ENCODE measurements around the gene PCOLCE2.
"Not testable (repeated sequence)": the region's sequence is repeated elsewhere in the genome, so short reads cannot be mapped to it uniquely, and the experiment has no call there.

The PCOLCE2 gene

GRCh38 chr3:142898346-142899213 lies 9.7 kb upstream of the PCOLCE2 start:
- no peak for DNase-seq (ENCODE audit: low spot score)

DNA sequence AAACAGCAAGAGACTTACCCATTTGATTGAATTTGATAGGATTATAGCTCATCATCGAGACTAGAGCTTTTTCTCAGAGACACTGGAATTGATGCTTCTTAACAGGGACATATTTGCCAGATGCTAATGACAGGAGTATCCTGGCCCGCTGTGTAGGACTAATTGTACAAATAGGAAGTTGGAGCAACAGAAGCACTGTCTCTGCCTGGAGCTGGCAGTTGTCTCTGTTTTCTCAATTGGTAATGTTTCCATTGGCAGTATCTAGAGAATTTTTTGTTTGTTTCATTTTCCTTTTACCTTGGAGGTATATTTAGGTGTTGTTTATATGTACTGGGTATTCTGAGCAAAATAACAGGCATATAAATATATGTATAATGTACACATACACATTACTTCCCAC lies 8.9 kb upstream of the PCOLCE2 start:
- no peak for DNase-seq (ENCODE audit: low spot score)

DNA sequence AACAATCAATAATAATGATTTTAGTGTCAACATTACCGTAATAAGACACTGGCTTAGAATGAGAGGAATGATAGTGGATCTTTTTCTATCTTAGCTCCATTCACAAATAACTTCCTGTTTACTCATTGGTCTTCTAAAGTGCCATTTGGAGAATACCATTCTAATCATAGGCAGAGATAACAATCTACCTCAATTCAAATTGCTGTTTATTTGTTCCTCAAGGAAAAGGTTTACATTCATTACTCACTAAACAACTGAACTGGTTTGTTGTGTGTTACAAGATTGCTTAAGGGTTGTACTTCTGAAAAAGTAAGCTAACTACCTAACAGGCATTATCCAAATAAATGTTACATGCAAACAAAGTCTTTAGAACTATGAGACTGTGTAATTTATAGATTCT lies 8.1 kb upstream of the PCOLCE2 start:
- no peak for DNase-seq (ENCODE audit: low spot score)

DNA sequence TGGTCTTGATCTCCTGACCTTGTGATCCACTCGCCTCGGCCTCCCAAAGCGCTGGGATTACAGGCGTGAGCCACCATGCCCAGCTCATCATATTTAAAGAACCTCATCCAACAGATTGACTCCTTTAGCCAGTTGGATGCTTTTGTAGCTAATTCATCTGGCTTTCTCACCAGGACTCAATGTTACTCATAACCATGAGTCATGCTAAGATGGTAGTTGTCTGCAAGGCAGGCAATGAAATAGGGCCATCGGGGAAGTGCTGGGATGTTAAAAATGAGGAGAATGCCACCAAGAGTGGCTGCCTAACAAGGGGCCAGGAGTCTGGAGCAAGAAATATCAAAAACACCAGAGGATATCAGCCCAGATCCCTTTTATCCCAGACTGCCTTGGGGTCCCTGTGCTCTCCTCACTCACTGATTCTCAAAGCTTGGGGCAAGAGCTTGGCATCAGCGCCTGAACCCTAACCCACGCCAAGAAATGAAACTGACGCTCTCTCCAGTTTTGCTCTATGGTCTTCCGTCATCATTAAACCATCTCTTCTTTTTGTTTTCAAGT lies 7.4 kb upstream of the PCOLCE2 start:
- no peak for DNase-seq (ENCODE audit: low spot score)

DNA sequence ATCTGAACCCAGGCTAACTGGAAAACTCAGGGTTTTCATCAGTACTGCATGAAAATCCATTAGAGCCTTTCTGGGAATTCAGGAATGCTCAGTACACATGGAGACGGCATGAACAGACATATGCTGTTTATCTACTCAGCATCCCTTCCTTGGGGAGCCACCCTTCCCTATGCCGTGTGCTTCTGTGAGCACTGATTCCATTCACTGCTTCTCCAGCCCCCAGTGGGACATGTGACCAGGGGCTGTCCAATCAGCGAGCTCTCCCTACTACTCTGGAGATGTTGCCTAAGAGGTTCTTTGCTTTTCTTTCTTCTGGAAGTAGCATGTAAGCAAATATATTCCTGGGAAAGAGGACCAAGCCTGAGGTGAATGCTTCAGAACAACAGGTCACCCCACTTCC lies 5.6 kb upstream of the PCOLCE2 start:
- DNase-seq (ENCODE audit: low spot score) = no peak

GRCh38 chr3:142892714-142893113 lies 3.8 kb upstream of the PCOLCE2 start:
- DNase-seq (ENCODE audit: low spot score) = no peak

DNA sequence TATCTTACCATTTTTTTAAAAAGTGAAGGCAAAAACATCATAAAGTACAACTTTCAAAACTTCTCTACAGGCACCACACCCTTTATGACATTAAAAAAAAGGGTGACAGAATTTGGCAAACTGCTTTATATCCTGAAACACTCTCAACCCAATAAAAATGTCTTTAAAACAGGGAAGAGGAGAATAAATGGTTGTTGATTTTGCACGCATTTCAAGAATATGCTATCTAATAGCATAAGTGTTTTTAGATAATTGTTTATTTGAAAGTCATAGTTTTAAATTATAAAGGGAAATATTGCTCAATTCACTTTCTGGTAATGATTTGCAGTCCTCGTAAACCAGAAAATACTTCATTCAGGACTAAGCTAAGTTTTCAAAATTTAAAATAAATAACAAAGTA lies 1.7 kb upstream of the PCOLCE2 start:
- no peak for DNase-seq (ENCODE audit: low spot score)

- DNase-seq (ENCODE audit: low spot score) = no peak
Measured at GRCh38 chr3:142889212-142890014, 530 bp upstream of the PCOLCE2 start.

- peak; percentile 9 for DNase-seq (ENCODE audit: low spot score)
Measured at GRCh38 chr3:142888099-142888480, 793 bp downstream of the PCOLCE2 start.

DNA sequence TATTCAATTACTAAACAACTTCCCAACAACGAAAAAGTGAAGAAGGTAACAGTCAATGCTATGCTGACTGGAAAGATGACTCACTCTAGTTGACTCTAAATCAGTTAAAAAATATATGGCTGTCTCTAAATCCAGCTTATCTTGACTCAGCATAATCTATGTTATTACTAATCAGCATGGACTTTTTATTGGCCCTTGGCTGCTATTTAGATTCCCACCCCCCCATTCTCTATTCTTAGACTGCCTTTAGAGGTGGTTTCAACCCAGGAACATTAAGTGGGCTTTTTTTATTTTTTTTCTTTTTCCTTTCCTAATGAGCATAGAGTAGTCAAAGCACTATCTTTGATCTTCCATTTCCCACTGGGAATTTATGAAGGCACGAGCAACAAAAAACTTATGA lies 1.9 kb downstream of the PCOLCE2 start:
- DNase-seq (ENCODE audit: low spot score) = no peak

GRCh38 chr3:142886021-142886420 lies 2.9 kb downstream of the PCOLCE2 start:
- DNase-seq (ENCODE audit: low spot score) = no peak

DNA sequence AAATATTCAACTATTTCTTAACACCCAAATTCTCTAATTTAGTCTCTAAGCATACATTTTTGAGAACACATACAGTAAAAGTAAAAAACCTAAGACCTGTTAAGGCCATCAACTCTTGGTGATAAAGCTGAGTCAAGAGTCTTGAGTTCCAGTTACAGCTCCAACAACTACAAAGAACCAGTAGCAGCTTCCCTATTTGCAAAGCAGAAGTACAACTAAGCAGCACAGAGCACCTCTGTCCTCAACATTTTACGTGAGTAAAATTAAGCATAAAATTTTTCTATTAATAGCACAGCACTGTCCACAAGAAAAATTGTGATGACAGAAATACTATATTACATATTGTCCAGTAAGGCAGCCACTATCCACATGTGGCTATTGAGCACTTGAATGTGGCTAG lies 4.4 kb downstream of the PCOLCE2 start:
- no peak for DNase-seq (ENCODE audit: low spot score)

DNA sequence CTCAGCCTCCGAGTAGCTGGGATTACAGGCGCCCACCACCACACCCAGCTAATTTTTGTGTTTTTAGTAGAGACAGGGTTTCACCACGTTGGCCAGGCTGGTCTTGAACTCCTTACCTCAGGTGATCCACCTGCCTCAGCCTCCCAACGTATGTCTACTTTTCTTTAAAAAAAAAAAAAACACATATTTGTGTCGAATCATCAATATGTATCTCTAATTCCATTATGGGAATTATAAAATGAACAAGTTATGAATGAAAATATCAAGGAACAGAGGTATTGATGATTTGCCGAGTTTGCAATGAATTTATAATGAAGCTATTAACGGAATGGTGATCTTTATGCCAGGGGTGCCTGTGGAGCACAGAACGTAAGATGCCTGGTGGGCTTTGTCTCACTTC lies 5.3 kb downstream of the PCOLCE2 start:
- not testable (repeated sequence) for DNase-seq (ENCODE audit: low spot score)

DNA sequence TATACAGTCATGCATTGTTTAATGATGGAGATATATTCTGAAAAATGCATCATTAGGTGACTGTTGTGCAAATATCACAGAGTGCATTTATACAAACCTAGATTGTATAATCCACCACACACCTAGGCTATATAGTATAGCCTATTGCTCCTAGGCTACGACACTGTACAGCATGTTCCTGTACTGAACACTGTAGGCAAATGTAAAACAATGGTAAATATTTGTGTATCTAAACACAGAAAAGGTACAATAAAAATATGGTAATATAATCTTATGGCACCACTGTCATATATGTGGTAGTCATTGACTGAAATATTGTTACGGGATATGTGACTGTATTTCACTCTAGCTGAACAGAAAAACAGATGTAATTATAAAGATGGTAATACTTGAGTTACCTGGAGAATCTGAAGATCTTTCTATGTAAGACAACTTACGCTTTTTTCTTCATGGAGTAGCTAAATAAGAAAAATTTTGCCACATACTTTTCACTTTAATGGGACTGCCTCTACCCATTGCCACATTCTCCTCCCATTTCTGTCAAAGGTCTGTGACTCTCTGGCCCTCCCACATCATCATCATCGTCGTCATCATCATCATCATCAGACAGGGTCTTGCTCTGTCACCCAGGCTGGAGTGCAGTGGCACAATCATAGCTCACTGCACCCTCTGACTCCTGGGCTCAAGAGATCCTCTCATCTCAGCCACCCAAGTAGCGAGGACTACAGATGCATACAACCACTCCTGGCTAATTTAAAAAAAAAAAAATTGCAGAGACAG lies 7.2 kb downstream of the PCOLCE2 start:
- DNase-seq (ENCODE audit: low spot score) = no peak

DNA sequence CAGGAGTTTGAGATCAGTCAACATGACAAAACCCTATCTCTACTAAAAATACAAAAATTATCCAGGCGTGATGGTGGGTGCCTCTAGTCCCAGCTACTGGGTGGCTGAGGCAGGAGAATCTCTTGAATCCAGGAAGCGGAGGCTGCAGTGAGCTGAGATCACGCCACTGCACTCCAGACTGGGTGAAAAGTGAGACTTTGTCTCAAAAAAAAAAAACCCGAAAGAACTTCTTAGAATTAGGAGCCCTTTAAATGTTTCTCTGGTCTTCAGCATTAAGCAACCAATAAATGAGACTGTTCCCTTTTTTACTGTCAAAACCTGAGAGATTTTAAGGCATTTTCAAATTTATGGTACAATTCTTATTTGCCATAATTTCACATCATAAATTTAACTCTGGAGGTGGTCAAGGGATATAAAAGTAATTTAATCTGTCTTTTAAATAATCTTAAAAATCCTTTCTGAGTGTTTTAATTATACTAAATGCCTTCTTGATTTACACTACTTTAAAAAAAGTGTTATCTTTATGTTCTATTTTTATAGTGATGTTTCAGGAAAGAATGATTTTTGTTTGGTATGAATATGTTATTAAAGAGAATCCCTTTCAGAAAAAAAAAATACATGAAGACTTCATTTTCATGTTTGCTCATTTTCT lies 10.1 kb downstream of the PCOLCE2 start:
- no peak for DNase-seq (ENCODE audit: low spot score)

DNA sequence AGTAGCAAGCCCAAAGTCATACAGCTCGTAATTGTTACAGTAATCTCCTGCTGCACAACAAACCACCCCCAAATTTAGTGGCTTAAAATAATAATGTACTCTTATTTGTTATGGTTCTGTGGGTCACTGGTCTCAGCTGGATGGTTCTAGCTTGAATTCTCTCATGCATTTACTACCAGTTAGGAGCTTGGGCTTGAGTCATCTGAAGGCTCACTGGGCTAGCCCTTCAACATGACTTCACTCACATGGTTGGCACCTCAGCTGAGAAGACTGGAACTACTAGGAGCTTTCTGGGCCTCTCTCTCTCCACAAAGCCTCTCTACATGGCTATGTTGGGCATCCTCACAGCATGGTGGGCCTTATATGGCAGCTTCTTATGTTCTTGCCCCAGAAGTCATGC lies 12.5 kb downstream of the PCOLCE2 start:
- DNase-seq (ENCODE audit: low spot score) = no peak

DNA sequence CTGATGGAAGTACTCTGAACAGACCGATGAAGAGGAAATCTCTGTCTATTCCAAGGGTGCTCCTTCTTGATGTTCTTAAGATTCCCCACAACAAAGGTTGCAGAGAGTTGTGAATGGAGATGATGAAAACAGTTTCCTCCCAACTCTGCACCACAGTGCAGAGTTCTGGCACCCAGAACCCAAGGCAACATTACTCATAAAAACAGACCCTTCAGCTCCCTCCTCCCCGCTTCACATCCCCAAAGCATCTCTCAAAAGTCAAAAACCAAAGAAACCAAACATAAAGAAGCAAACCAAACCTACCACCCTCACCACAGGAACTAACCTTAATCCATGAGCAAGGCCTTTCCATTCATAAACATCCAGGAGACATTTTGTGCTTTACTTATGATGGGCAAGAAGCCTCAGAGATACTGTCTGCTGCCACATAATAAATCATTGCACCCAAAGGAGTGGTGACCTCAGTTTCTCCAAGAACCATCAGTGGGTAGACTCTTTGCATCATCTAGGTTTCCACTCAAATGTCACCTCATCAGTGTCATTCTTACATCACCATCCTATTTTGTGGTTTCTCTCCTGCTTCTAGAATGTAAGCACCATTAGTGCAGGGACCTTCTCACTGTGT lies 13.2 kb downstream of the PCOLCE2 start:
- no peak for DNase-seq (ENCODE audit: low spot score)

GRCh38 chr3:142875099-142875498 lies 13.8 kb downstream of the PCOLCE2 start:
- no peak for DNase-seq (ENCODE audit: low spot score)

GRCh38 chr3:142868382-142868781 lies 20.5 kb downstream of the PCOLCE2 start:
- not testable (repeated sequence) for DNase-seq (ENCODE audit: low spot score)

GRCh38 chr3:142866841-142867631 lies 21.8 kb downstream of the PCOLCE2 start:
- peak; percentile 18 for DNase-seq (ENCODE audit: low spot score)
